Natural killer cell (primary cell): ENCODE results near the gene CCDC69. TPM values are rescaled to one million over a fixed set of nuclear protein-coding genes. Genes with fewer than 3 reads are reported as not detected.
A peak's percentile ranks its signal among the peaks of the same experiment; 100 is the strongest.

Experiments
- ATAC-seq, 3 donors: fragments of 150-1000 bp in 2 of 3; fragments of 200-7000 bp in 1 of 3; cut with Tn5 transposase; 1 replicate in 1 of 3; 2 replicates in 2 of 3; pipeline ENCODE4 v1.10.0; 2021; ENCODE audit warnings: mild to moderate bottlenecking in 2 of 3, moderate library complexity in 2 of 3
- DNase-seq, 2 donors: peaks; one replicate each; pipeline versions ENCODE4 v3.0.0 to v3.0.0-alpha.2; 2013 to 2021; ENCODE audit warnings: mixed read lengths in 1 of 2
- H3K27ac ChIP-seq: one replicate; pipeline ENCODE4 v1.5.1; 2013; ENCODE audit warnings: mild to moderate bottlenecking, low read length
- H3K27me3 ChIP-seq: one replicate; pipeline ENCODE4 v1.6.1; 2013; ENCODE audit warnings: low read length; ENCODE audit not compliant: control insufficient read depth, insufficient read depth
- H3K36me3 ChIP-seq: one replicate; pipeline ENCODE4 v1.6.1; 2013; ENCODE audit warnings: low read length; ENCODE audit not compliant: control insufficient read depth, insufficient read depth
- H3K4me1 ChIP-seq: one replicate; pipeline ENCODE4 v1.6.1; 2013; ENCODE audit warnings: low read length; ENCODE audit not compliant: control insufficient read depth, insufficient read depth
- H3K4me3 ChIP-seq: one replicate; pipeline ENCODE4 v1.5.1; 2013; ENCODE audit warnings: low read length
- H3K9me3 ChIP-seq: one replicate; pipeline ENCODE4 v1.6.1; 2013; ENCODE audit warnings: low read length; ENCODE audit not compliant: control insufficient read depth, insufficient read depth
- H3K27ac Mint-ChIP-seq, 2 donors: one replicate each; pipeline ENCODE4 v1.8.0; 2022; ENCODE audit warnings: mild to moderate bottlenecking in 2 of 2, mixed read lengths in 2 of 2, moderate library complexity in 1 of 2
- H3K27me3 Mint-ChIP-seq, 2 donors: one replicate each; pipeline ENCODE4 v1.8.0; 2022; ENCODE audit warnings: low read depth in 2 of 2, mixed read lengths in 2 of 2
- H3K36me3 Mint-ChIP-seq: one replicate; pipeline ENCODE4 v1.8.0; 2022; ENCODE audit warnings: mixed read lengths
- H3K4me1 Mint-ChIP-seq, 2 donors: one replicate each; pipeline ENCODE4 v1.8.0; 2022; ENCODE audit warnings: mixed read lengths in 2 of 2
- H3K4me3 Mint-ChIP-seq: one replicate; pipeline ENCODE4 v1.8.0; 2022; ENCODE audit warnings: mild to moderate bottlenecking, moderate library complexity, mixed read lengths
- H3K9me3 Mint-ChIP-seq, 2 donors: one replicate each; pipeline ENCODE4 v1.8.0; 2022; ENCODE audit warnings: mixed read lengths in 2 of 2
- CTCF ChIP-seq: fragments of 200-600 bp; IDR thresholded peaks from one replicate; pipeline ENCODE4 v1.8.0; 2022; ENCODE audit warnings: antibody characterized with exemption
- WGBS: methylation state at CpG from one replicate; pipeline ENCODE4 v1.1.7; 2013; ENCODE audit warnings: missing lambda C conversion rate; ENCODE audit not compliant: insufficient coverage; 5-methylcytosine and 5-hydroxymethylcytosine counted together
- intact Hi-C: fragments of 100-400 bp; cut with micrococcal nuclease; formaldehyde crosslinking; loops from one replicate; pipeline ENCODE4 v1.14.2; 2022
- total RNA-seq, 4 donors: library from RNA; stranded (reverse); fragments of 120-200 nt in 1 of 4; gene quantifications; one replicate each; pipeline versions ENCODE4 v1.2.3 to v1.2.4, GENCODE V29; 2013 to 2022

The CCDC69 gene
- total RNA-seq, 3 donors from 2014 or later (not counting 1 experiment from before 2014, with no cell fraction given) = 181 to 227 (median 204) TPM

- no peak overlapping the region for H3K4me3 ChIP-seq
- Mint-ChIP-seq H3K27me3 (no peaks in the 10 kb centered on the region), H3K27ac (peak overlapping the region in 1 of 2 donors; percentile 44), H3K36me3 (no peaks in the 10 kb centered on the region), H3K9me3 (no peaks in the 10 kb centered on the region), H3K4me1 (peaks cover 17 to 21% of the 10 kb centered on the region in 2 donors), H3K4me3 (no peak overlapping the region)
- no peak for TF ChIP-seq CTCF
- intact Hi-C loops = no loop called here
- WGBS = 88% methylated on average over 10 of the region's 10 CpGs
- ATAC-seq (no peak), DNase-seq (no peak)
- H3K9me3 ChIP-seq = no peaks in the 10 kb centered on the region
- no peaks in the 10 kb centered on the region for H3K27me3 ChIP-seq
- H3K4me1 ChIP-seq = peaks cover 4% of the 10 kb centered on the region
- H3K27ac ChIP-seq = no peak overlapping the region
- no peaks in the 10 kb centered on the region for H3K36me3 ChIP-seq
Observed at GRCh38 chr5:151168602-151169344, 55.1 kb downstream of the CCDC69 start.

- no peak overlapping the region for H3K4me3 Mint-ChIP-seq
Observed at GRCh38 chr5:151167022-151167421, 56.9 kb downstream of the CCDC69 start.

GRCh38 chr5:151164687-151165392 lies 59.1 kb downstream of the CCDC69 start:
- intact Hi-C loops = loop anchor here (1.0 kb wide), 2 partner anchors 39 to 114 kb away; no protein-coding TSS in a partner anchor
- H3K27ac ChIP-seq = no peak overlapping the region
- Mint-ChIP-seq H3K4me1 (peaks cover 15 to 17% of the 10 kb centered on the region in 2 donors), H3K9me3 (no peaks in the 10 kb centered on the region), H3K36me3 (no peaks in the 10 kb centered on the region), H3K4me3 (no peak overlapping the region), H3K27ac (no peak overlapping the region), H3K27me3 (no peaks in the 10 kb centered on the region)
- peaks cover 4% of the 10 kb centered on the region for H3K4me1 ChIP-seq
- ATAC-seq (peak; percentile 89 to 99 (median 99)), DNase-seq (peak; percentile 71 to 92)
- no peaks in the 10 kb centered on the region for H3K9me3 ChIP-seq
- WGBS = 55% methylated on average over 8 of the region's 8 CpGs
- H3K4me3 ChIP-seq = no peak overlapping the region
- TF ChIP-seq CTCF = peak; percentile 87
- no peaks in the 10 kb centered on the region for H3K27me3 ChIP-seq
- H3K36me3 ChIP-seq = no peaks in the 10 kb centered on the region

More at GRCh38 chr5:151167022-151167421, 56.9 kb downstream of the CCDC69 start:
- peaks cover 17 to 21% of the 10 kb centered on the region in 2 donors for H3K4me1 Mint-ChIP-seq
- Histone ChIP-seq H3K27me3 (no peaks in the 10 kb centered on the region), H3K27ac (no peak overlapping the region), H3K36me3 (no peaks in the 10 kb centered on the region), H3K4me1 (peaks cover 4% of the 10 kb centered on the region), H3K9me3 (no peaks in the 10 kb centered on the region), H3K4me3 (no peak overlapping the region)
- no peak for TF ChIP-seq CTCF
- H3K9me3 Mint-ChIP-seq = no peaks in the 10 kb centered on the region
- H3K36me3 Mint-ChIP-seq = no peaks in the 10 kb centered on the region
- WGBS = 91% methylated on average over 9 of the region's 9 CpGs
- no peak for ATAC-seq
- intact Hi-C loops = no loop called here
- no peaks in the 10 kb centered on the region for H3K27me3 Mint-ChIP-seq
- DNase-seq = no peak
- H3K27ac Mint-ChIP-seq = no peak overlapping the region
